Measurements from ENCODE around the gene PLPP6.

PLPP6 gene

GRCh38 chr9:4662108-4662988 is at the start of gene PLPP6:
TSS of gene PLPP6 (plus strand) at chr9:4662294. CDS start at chr9:4662376, 82 bp downstream.
- Histone ChIP-seq H3K27me3 (ENCODE audit: control insufficient read depth, insufficient read depth, low read length) (peaks cover 13% of the 10 kb centered on the region), H3K27ac (ENCODE audit: low read length) (no peak within 1 kb of the TSS), H3K9me3 (ENCODE audit: control insufficient read depth, low read depth, low read length) (no peaks in the 10 kb centered on the region), H3K36me3 (ENCODE audit: control insufficient read depth, low read depth, low read length) (no peaks in the 10 kb centered on the region), H3K9ac (ENCODE audit: low read length) (peak within 1 kb of the TSS; percentile 79), H3K4me1 (ENCODE audit: control insufficient read depth, low read depth, low read length) (peaks cover 34% of the 10 kb centered on the region), H3K4me3 (ENCODE audit: low read length) (peak within 1 kb of the TSS; percentile 65)

- H3K4me3 ChIP-seq (ENCODE audit: low read length): no peak overlapping the region
- no peaks in the 10 kb centered on the region for H3K9me3 ChIP-seq (ENCODE audit: control insufficient read depth, low read depth, low read length)
- H3K4me1 ChIP-seq (ENCODE audit: control insufficient read depth, low read depth, low read length): peaks cover 6% of the 10 kb centered on the region
- no peaks in the 10 kb centered on the region for H3K27me3 ChIP-seq (ENCODE audit: control insufficient read depth, insufficient read depth, low read length)
- H3K9ac ChIP-seq (ENCODE audit: low read length): no peak overlapping the region
- no peaks in the 10 kb centered on the region for H3K36me3 ChIP-seq (ENCODE audit: control insufficient read depth, low read depth, low read length)
- H3K27ac ChIP-seq (ENCODE audit: low read length): no peak overlapping the region
Measured at GRCh38 chr9:4614627-4615026, 47.5 kb upstream of the PLPP6 start.

- H3K9ac ChIP-seq (ENCODE audit: low read length): no peak overlapping the region
- H3K27me3 ChIP-seq (ENCODE audit: control insufficient read depth, insufficient read depth, low read length): no peaks in the 10 kb centered on the region
- H3K4me1 ChIP-seq (ENCODE audit: control insufficient read depth, low read depth, low read length): peaks cover 8% of the 10 kb centered on the region
Measured at GRCh38 chr9:4615251-4615650, 46.8 kb upstream of the PLPP6 start.

GRCh38 chr9:4615778-4616177 is 46.3 kb upstream of the PLPP6 start:
- H3K27me3 ChIP-seq (ENCODE audit: control insufficient read depth, insufficient read depth, low read length): no peaks in the 10 kb centered on the region
- no peak overlapping the region for H3K27ac ChIP-seq (ENCODE audit: low read length)
- no peaks in the 10 kb centered on the region for H3K36me3 ChIP-seq (ENCODE audit: control insufficient read depth, low read depth, low read length)

More at GRCh38 chr9:4615251-4615650, 46.8 kb upstream of the PLPP6 start:
- no peak overlapping the region for H3K4me3 ChIP-seq (ENCODE audit: low read length)
- no peak overlapping the region for H3K27ac ChIP-seq (ENCODE audit: low read length)
- H3K9me3 ChIP-seq (ENCODE audit: control insufficient read depth, low read depth, low read length): no peaks in the 10 kb centered on the region
- H3K36me3 ChIP-seq (ENCODE audit: control insufficient read depth, low read depth, low read length): no peaks in the 10 kb centered on the region

DNA sequence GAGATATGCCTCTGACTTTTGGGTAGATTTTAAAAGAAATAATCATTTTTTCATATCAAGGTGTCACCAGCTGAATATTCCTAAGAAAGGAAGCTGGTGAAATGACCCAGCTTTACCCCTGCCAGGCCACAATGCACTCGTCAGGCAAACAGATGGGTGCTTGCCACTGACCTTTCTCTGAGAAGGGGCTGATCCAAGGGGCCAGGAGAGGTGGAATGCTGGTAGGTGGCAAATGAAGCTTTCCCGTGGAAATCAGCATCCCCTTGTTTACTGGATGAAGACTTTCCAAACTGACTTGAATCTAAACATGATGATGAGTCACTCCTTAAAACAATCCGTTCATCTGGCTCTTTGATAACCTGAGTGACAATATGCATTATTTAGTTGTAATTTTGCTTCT is 44.3 kb upstream of the PLPP6 start:
- no peaks in the 10 kb centered on the region for H3K36me3 ChIP-seq (ENCODE audit: control insufficient read depth, low read depth, low read length)
- no peak overlapping the region for H3K4me3 ChIP-seq (ENCODE audit: low read length)
- no peaks in the 10 kb centered on the region for H3K27me3 ChIP-seq (ENCODE audit: control insufficient read depth, insufficient read depth, low read length)
- no peaks in the 10 kb centered on the region for H3K9me3 ChIP-seq (ENCODE audit: control insufficient read depth, low read depth, low read length)
- peaks cover 25% of the 10 kb centered on the region for H3K4me1 ChIP-seq (ENCODE audit: control insufficient read depth, low read depth, low read length)
- no peak overlapping the region for H3K9ac ChIP-seq (ENCODE audit: low read length)
- no peak overlapping the region for H3K27ac ChIP-seq (ENCODE audit: low read length)

More at GRCh38 chr9:4615778-4616177, 46.3 kb upstream of the PLPP6 start:
- Histone ChIP-seq H3K9me3 (ENCODE audit: control insufficient read depth, low read depth, low read length) (no peaks in the 10 kb centered on the region), H3K4me3 (ENCODE audit: low read length) (no peak overlapping the region), H3K4me1 (ENCODE audit: control insufficient read depth, low read depth, low read length) (peaks cover 13% of the 10 kb centered on the region), H3K9ac (ENCODE audit: low read length) (no peak overlapping the region)

DNA sequence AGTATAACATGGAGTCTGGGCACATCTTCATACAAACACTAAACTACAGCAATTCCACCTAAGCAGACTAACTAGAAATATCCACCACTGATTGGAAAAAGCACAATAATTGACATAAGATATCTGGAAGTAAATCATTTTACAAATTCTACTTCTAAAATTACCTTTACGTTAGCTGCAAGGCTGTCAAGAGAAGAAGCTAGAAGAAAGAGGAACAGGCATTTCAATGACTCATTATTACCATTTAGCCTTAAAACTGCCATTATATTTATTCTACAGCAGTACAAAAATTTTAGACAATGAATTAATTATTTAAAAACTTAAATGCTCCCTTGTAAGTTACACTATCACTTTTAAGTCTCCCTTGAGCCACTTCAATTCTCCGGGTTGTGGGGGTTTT is 43.4 kb upstream of the PLPP6 start:
- Histone ChIP-seq H3K27ac (ENCODE audit: low read length) (no peak overlapping the region), H3K4me1 (ENCODE audit: control insufficient read depth, low read depth, low read length) (peaks cover 25% of the 10 kb centered on the region), H3K27me3 (ENCODE audit: control insufficient read depth, insufficient read depth, low read length) (no peaks in the 10 kb centered on the region), H3K36me3 (ENCODE audit: control insufficient read depth, low read depth, low read length) (no peaks in the 10 kb centered on the region), H3K4me3 (ENCODE audit: low read length) (no peak overlapping the region), H3K9me3 (ENCODE audit: control insufficient read depth, low read depth, low read length) (no peaks in the 10 kb centered on the region), H3K9ac (ENCODE audit: low read length) (no peak overlapping the region)

DNA sequence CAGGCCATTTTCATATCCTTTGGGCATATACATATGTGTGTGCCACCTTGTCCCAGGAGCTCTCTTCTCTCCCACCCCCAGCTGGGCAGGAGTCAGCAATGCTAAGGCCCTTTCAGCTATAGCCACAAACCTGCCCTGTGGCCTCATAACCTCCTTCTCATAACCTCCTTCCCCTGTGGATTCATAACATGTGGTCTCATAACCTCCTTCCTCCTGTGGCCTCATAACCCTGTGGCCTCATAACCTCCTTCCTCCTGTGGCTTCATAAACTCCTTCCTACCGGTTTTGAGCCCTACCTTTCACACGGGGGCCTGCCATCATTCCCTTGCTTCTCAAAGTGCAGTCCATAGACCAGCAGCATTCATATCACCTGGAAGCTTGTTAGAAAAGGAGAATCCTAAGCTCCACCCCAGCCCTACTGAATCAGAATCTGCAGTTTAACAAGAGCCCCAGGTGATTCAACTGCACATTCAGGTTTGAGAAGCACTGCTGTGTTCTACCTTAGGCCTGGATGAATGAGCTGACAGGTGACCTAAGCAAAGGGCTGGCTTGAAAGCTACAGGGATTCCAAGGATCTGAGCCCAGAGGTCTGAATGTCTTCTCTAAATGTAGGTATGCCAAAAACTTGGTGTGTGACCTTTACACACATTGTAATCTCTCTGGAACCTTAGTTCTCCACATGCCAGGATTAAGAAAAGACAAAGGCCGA is 41.9 kb upstream of the PLPP6 start:
- H3K27me3 ChIP-seq (ENCODE audit: control insufficient read depth, insufficient read depth, low read length): no peaks in the 10 kb centered on the region
- H3K36me3 ChIP-seq (ENCODE audit: control insufficient read depth, low read depth, low read length): no peaks in the 10 kb centered on the region
- H3K4me3 ChIP-seq (ENCODE audit: low read length): no peak overlapping the region
- H3K9me3 ChIP-seq (ENCODE audit: control insufficient read depth, low read depth, low read length): no peaks in the 10 kb centered on the region
- H3K4me1 ChIP-seq (ENCODE audit: control insufficient read depth, low read depth, low read length): peaks cover 25% of the 10 kb centered on the region
- no peak overlapping the region for H3K27ac ChIP-seq (ENCODE audit: low read length)
- H3K9ac ChIP-seq (ENCODE audit: low read length): no peak overlapping the region

GRCh38 chr9:4620881-4621555 is 41.1 kb upstream of the PLPP6 start:
- peaks cover 25% of the 10 kb centered on the region for H3K4me1 ChIP-seq (ENCODE audit: control insufficient read depth, low read depth, low read length)

DNA sequence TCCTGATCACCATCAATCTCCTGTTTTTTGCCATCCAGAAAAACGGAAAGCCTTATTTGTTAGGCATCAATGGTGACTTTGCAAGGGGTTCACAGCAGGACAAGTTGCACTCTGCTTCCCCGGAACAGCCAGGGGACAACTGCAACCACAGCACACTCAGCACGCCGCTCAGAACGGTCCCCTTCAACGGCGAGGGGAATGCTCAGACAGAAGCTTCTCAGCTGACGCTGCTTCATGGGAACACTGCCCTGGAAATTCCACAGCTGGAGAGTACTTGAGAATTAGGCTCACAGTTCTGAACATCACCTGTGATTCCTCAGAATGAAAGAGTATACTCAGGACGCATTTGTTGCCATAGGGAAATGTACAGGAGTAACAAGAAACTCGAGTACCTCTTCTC is 40.1 kb upstream of the PLPP6 start:
- Histone ChIP-seq H3K36me3 (ENCODE audit: control insufficient read depth, low read depth, low read length) (no peaks in the 10 kb centered on the region), H3K27me3 (ENCODE audit: control insufficient read depth, insufficient read depth, low read length) (no peaks in the 10 kb centered on the region), H3K9ac (ENCODE audit: low read length) (no peak overlapping the region), H3K9me3 (ENCODE audit: control insufficient read depth, low read depth, low read length) (no peaks in the 10 kb centered on the region), H3K27ac (ENCODE audit: low read length) (no peak overlapping the region), H3K4me3 (ENCODE audit: low read length) (no peak overlapping the region), H3K4me1 (ENCODE audit: control insufficient read depth, low read depth, low read length) (peaks cover 24% of the 10 kb centered on the region)

More at GRCh38 chr9:4620881-4621555, 41.1 kb upstream of the PLPP6 start:
- H3K27ac ChIP-seq (ENCODE audit: low read length): peak overlapping the region; percentile 52
- H3K36me3 ChIP-seq (ENCODE audit: control insufficient read depth, low read depth, low read length): no peaks in the 10 kb centered on the region
- H3K9ac ChIP-seq (ENCODE audit: low read length): no peak overlapping the region
- no peak overlapping the region for H3K4me3 ChIP-seq (ENCODE audit: low read length)
- no peaks in the 10 kb centered on the region for H3K27me3 ChIP-seq (ENCODE audit: control insufficient read depth, insufficient read depth, low read length)
- no peaks in the 10 kb centered on the region for H3K9me3 ChIP-seq (ENCODE audit: control insufficient read depth, low read depth, low read length)

- H3K9me3 ChIP-seq (ENCODE audit: control insufficient read depth, low read depth, low read length): no peaks in the 10 kb centered on the region
- no peak overlapping the region for H3K4me3 ChIP-seq (ENCODE audit: low read length)
- no peak overlapping the region for H3K9ac ChIP-seq (ENCODE audit: low read length)
- H3K4me1 ChIP-seq (ENCODE audit: control insufficient read depth, low read depth, low read length): peaks cover 7% of the 10 kb centered on the region
- H3K27me3 ChIP-seq (ENCODE audit: control insufficient read depth, insufficient read depth, low read length): no peaks in the 10 kb centered on the region
- H3K27ac ChIP-seq (ENCODE audit: low read length): no peak overlapping the region
- no peaks in the 10 kb centered on the region for H3K36me3 ChIP-seq (ENCODE audit: control insufficient read depth, low read depth, low read length)
Measured at GRCh38 chr9:4630836-4631235, 31.3 kb upstream of the PLPP6 start.

DNA sequence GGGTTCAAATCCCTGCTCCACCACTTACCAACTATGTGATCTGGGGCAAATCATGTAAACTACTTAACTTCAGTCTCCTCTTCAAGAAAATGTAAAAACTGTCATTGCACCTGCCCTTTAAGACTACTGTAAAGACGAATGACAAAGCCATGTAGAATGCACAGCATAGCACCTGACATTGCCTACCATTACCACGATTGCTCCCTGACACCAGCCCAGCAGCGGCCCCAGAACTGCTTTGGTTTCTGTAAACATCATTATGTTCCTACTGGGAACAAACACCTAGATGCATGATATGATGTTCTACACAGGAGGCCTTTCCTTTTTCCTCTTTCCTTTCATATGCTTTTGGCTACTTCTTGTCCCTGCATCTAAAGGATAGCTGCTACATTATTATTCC is 23.1 kb upstream of the PLPP6 start:
- H3K9ac ChIP-seq (ENCODE audit: low read length): no peak overlapping the region
- no peak overlapping the region for H3K4me3 ChIP-seq (ENCODE audit: low read length)
- no peaks in the 10 kb centered on the region for H3K27me3 ChIP-seq (ENCODE audit: control insufficient read depth, insufficient read depth, low read length)
- no peak overlapping the region for H3K27ac ChIP-seq (ENCODE audit: low read length)
- H3K9me3 ChIP-seq (ENCODE audit: control insufficient read depth, low read depth, low read length): no peaks in the 10 kb centered on the region
- H3K4me1 ChIP-seq (ENCODE audit: control insufficient read depth, low read depth, low read length): peaks cover 4% of the 10 kb centered on the region
- H3K36me3 ChIP-seq (ENCODE audit: control insufficient read depth, low read depth, low read length): no peaks in the 10 kb centered on the region

All from iPS-18a (cell line).